OCI-LY1 (cell line): ENCODE results near the gene MROH2A.
A peak's percentile ranks its signal among the peaks of the same experiment; 100 is the strongest.

Source experiments
- H2AFZ ChIP-seq: fragments of 200-600 bp; sonication (generic), shearing (Covaris generic); 2 replicates; pipeline ENCODE4 v1.6.0; 2014; ENCODE audit warnings: antibody characterized with exemption, mild to moderate bottlenecking, low read length
- H3F3A ChIP-seq: fragments of 200-600 bp; sonication (generic), shearing (Covaris generic); 2 replicates; pipeline ENCODE4 v1.6.0; 2014; ENCODE audit warnings: mild to moderate bottlenecking, antibody characterized with exemption, low read length, moderate library complexity; ENCODE audit not compliant: insufficient read depth
- H3K27ac ChIP-seq: fragments of 200-600 bp; sonication (generic); 2 replicates; pipeline ENCODE4 v1.5.1; 2014; ENCODE audit warnings: low read length, mixed run types, mild to moderate bottlenecking, low read depth; ENCODE audit not compliant: poor library complexity, severe bottlenecking
- H3K27me3 ChIP-seq: fragments of 200-600 bp; sonication (generic); 2 replicates; pipeline ENCODE4 v1.6.0; 2014; ENCODE audit warnings: antibody characterized with exemption, mild to moderate bottlenecking, low read length, moderate library complexity; ENCODE audit not compliant: insufficient read depth
- H3K36me3 ChIP-seq: fragments of 200-600 bp; sonication (generic); 2 replicates; pipeline ENCODE4 v1.6.1; 2014; ENCODE audit warnings: mild to moderate bottlenecking, antibody characterized with exemption, low read length, moderate library complexity, mixed read lengths; ENCODE audit not compliant: insufficient read depth
- H3K4me1 ChIP-seq: fragments of 200-600 bp; sonication (generic); 2 replicates; pipeline ENCODE4 v1.5.1; 2014; ENCODE audit warnings: mild to moderate bottlenecking, low read length, moderate library complexity; ENCODE audit not compliant: insufficient read depth, severe bottlenecking
- H3K4me2 ChIP-seq: fragments of 200-600 bp; sonication (generic), shearing (Covaris generic); 2 replicates; pipeline ENCODE4 v1.6.1; 2014; ENCODE audit warnings: low read length
- H3K4me3 ChIP-seq: fragments of 200-600 bp; sonication (generic); 2 replicates; pipeline ENCODE4 v1.5.1; 2014; ENCODE audit warnings: low read length, low read depth, mild to moderate bottlenecking, mixed read lengths; ENCODE audit not compliant: poor library complexity, severe bottlenecking
- H3K79me2 ChIP-seq: fragments of 200-600 bp; shearing (Covaris generic); 2 replicates; pipeline ENCODE4 v1.6.1; 2016; ENCODE audit warnings: mixed run types, low read length, mixed read lengths; ENCODE audit not compliant: insufficient read depth
- H3K9ac ChIP-seq: fragments of 200-600 bp; sonication (generic), shearing (Covaris generic); 2 replicates; pipeline ENCODE4 v1.6.1; 2014; ENCODE audit warnings: mild to moderate bottlenecking, low read length, mixed read lengths
- H3K9me2 ChIP-seq: fragments of 200-600 bp; sonication (generic), shearing (Covaris generic); 2 replicates; pipeline ENCODE4 v1.6.1; 2014; ENCODE audit warnings: low read depth, mild to moderate bottlenecking, low read length, mixed read lengths
- H3K9me3 ChIP-seq: fragments of 200-600 bp; shearing (Covaris generic); 2 replicates; pipeline ENCODE4 v1.6.1; 2014; ENCODE audit warnings: low read length, mixed read lengths
- H4K20me1 ChIP-seq: fragments of 200-600 bp; sonication (generic), shearing (Covaris generic); 2 replicates; pipeline ENCODE4 v1.6.0; 2016; ENCODE audit warnings: mild to moderate bottlenecking, low read length; ENCODE audit not compliant: insufficient read depth
- CTCF ChIP-seq: fragments of 200-600 bp; sonication (generic), shearing (Covaris generic); IDR thresholded peaks from 2 replicates; pipeline ENCODE4 v1.5.1; 2017; ENCODE audit warnings: mild to moderate bottlenecking, antibody characterized with exemption, low read length, moderate library complexity, mixed read lengths
- EZH2 ChIP-seq: fragments of 200-600 bp; sonication (generic), shearing (Covaris generic); IDR thresholded peaks from 2 replicates; pipeline ENCODE4 v1.8.0; 2017; ENCODE audit warnings: borderline replicate concordance, mixed run types, mild to moderate bottlenecking, antibody characterized with exemption, low read length, moderate library complexity, mixed read lengths

Gene MROH2A

GRCh38 chr2:233832869-233833311 is 54.8 kb downstream of the MROH2A start:
- Histone ChIP-seq H2AFZ (no peak overlapping the region), H3K9me2 (no peaks in the 10 kb centered on the region), H3K4me1 (peaks cover 23% of the 10 kb centered on the region), H3K27ac (peak overlapping the region; percentile 3), H3K36me3 (peaks cover 40% of the 10 kb centered on the region), H3F3A (no peaks in the 10 kb centered on the region), H3K9me3 (no peaks in the 10 kb centered on the region), H3K27me3 (no peaks in the 10 kb centered on the region), H3K4me2 (no peak overlapping the region), H3K79me2 (peaks cover 7% of the 10 kb centered on the region), H4K20me1 (no peaks in the 10 kb centered on the region), H3K4me3 (no peak overlapping the region), H3K9ac (no peak overlapping the region)
- peak; percentile 46 for TF ChIP-seq CTCF
- no peak for TF ChIP-seq EZH2

GRCh38 chr2:233833345-233833744 is 55.2 kb downstream of the MROH2A start:
- Histone ChIP-seq H3K27me3 (no peaks in the 10 kb centered on the region), H3K9me3 (no peaks in the 10 kb centered on the region), H3K79me2 (peaks cover 9% of the 10 kb centered on the region), H3K9ac (no peak overlapping the region), H3K4me2 (no peak overlapping the region), H3K9me2 (no peaks in the 10 kb centered on the region), H3K27ac (peak overlapping the region; percentile 3), H3K4me1 (peaks cover 23% of the 10 kb centered on the region), H2AFZ (no peak overlapping the region), H4K20me1 (no peaks in the 10 kb centered on the region), H3K4me3 (no peak overlapping the region), H3F3A (no peaks in the 10 kb centered on the region), H3K36me3 (peaks cover 45% of the 10 kb centered on the region)
- TF ChIP-seq EZH2, result no peak
- no peak for TF ChIP-seq CTCF

- Histone ChIP-seq H3K9me2 (no peaks in the 10 kb centered on the region), H3K4me3 (no peak overlapping the region), H3K27me3 (no peaks in the 10 kb centered on the region), H3K9ac (no peak overlapping the region), H4K20me1 (no peaks in the 10 kb centered on the region), H3K27ac (no peak overlapping the region), H3K79me2 (peaks cover 30% of the 10 kb centered on the region), H3K4me2 (no peak overlapping the region), H2AFZ (no peak overlapping the region), H3K36me3 (peaks cover 67% of the 10 kb centered on the region), H3F3A (no peaks in the 10 kb centered on the region), H3K4me1 (peaks cover 27% of the 10 kb centered on the region), H3K9me3 (no peaks in the 10 kb centered on the region)
- TF ChIP-seq CTCF (no peak), EZH2 (no peak)
These were observed 57.4 kb downstream of the MROH2A start for GRCh38 chr2:233835230-233836186.
